Measurements from ENCODE around the gene ZNF586.

The ZNF586 gene

DNA sequence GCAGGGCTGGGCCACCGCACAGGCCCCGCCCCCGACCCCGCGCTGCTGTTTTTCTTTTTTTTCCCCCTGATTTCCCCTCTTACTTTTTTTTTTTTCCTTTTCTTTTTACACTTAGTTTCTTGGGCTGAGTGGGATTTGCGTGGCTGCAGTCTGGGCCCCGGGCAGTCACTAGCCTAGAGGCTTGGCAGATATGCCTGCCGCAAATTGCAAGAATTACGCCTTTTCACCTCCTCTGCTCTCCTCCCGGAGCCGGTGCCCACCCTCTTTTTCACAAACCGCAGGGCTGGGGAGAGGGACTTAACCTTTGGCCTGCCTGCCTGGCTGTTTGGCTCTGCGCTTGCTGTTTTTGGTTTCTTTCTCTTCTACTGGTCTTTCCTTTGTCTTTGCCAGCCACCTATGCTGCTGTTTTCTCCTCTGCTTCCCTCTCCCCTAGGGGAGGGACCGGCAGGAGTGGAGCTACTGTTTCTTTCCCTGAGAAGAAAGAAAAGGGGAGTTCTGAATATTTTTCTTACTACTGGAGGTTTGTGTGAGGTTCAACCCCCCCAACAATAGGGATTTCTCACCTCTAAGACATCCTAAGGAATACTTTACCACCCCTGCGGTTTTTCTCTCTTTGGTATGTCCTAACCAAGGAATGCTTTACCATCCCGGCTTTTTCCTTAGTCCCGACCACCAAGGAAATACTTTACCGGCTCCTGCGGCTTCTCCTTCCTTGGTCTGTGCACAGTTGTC lies 34.3 kb downstream of the ZNF586 start:
- TF ChIP-seq, protein P1, sequence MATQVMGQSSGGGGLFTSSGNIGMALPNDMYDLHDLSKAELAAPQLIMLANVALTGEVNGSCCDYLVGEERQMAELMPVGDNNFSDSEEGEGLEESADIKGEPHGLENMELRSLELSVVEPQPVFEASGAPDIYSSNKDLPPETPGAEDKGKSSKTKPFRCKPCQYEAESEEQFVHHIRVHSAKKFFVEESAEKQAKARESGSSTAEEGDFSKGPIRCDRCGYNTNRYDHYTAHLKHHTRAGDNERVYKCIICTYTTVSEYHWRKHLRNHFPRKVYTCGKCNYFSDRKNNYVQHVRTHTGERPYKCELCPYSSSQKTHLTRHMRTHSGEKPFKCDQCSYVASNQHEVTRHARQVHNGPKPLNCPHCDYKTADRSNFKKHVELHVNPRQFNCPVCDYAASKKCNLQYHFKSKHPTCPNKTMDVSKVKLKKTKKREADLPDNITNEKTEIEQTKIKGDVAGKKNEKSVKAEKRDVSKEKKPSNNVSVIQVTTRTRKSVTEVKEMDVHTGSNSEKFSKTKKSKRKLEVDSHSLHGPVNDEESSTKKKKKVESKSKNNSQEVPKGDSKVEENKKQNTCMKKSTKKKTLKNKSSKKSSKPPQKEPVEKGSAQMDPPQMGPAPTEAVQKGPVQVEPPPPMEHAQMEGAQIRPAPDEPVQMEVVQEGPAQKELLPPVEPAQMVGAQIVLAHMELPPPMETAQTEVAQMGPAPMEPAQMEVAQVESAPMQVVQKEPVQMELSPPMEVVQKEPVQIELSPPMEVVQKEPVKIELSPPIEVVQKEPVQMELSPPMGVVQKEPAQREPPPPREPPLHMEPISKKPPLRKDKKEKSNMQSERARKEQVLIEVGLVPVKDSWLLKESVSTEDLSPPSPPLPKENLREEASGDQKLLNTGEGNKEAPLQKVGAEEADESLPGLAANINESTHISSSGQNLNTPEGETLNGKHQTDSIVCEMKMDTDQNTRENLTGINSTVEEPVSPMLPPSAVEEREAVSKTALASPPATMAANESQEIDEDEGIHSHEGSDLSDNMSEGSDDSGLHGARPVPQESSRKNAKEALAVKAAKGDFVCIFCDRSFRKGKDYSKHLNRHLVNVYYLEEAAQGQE (IDR thresholded peaks at IDR 0.05; ENCODE audit: insufficient read depth in 1 of 2, low read depth in 2 of 2, low read length in 2 of 2), result no peak
- no peak for TF ChIP-seq POLR2AphosphoS5 (IDR thresholded peaks at IDR 0.05; ENCODE audit: low read depth, low read length)
- no peak for TF ChIP-seq FOXP2 (optimal IDR thresholded peaks at IDR 0.05; ENCODE audit: borderline replicate concordance, extremely low read depth, extremely low read length, insufficient read depth)
- TF ChIP-seq TAF1 (IDR thresholded peaks at IDR 0.05; ENCODE audit: borderline replicate concordance, insufficient read depth, low read length), result no peak
- TF ChIP-seq SIN3A (IDR thresholded peaks at IDR 0.05; ENCODE audit: borderline replicate concordance, insufficient read depth, low read length), result no peak

DNA sequence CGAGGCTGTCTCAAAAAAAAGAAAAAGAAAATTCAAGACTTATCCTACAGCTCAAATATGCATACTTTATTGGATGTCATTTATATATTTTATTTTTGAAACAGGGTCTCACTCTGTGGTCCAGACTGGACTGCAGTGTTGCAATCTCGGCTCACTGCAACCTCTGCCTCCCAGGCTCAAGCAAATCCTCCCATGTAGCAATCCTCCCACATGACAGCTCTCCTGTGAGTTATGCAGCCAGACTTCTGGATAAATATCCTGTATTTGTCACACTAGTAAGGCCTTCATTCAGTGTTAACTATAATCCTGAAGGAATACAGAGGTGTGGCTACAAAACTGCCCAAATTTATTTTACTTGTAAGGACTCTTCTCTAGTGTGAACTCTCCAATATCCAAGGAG lies 38.1 kb downstream of the ZNF586 start:
- TF ChIP-seq SIN3A (IDR thresholded peaks at IDR 0.05; ENCODE audit: borderline replicate concordance, insufficient read depth, low read length) (no peak; the same call in 1 of the 2 replicates), FOXP2 (optimal IDR thresholded peaks at IDR 0.05; ENCODE audit: borderline replicate concordance, extremely low read depth, extremely low read length, insufficient read depth) (no peak)

GRCh38 chr19:57812226-57812625 lies 42.8 kb downstream of the ZNF586 start:
- TF ChIP-seq POLR2AphosphoS5 (IDR thresholded peaks at IDR 0.05; ENCODE audit: low read depth, low read length), result no peak
- no peak for TF ChIP-seq SIN3A (IDR thresholded peaks at IDR 0.05; ENCODE audit: borderline replicate concordance, insufficient read depth, low read length)
- TF ChIP-seq, protein P1 (IDR thresholded peaks at IDR 0.05; ENCODE audit: insufficient read depth in 1 of 2, low read depth in 2 of 2, low read length in 2 of 2), result no peak
- TF ChIP-seq FOXP2 (optimal IDR thresholded peaks at IDR 0.05; ENCODE audit: borderline replicate concordance, extremely low read depth, extremely low read length, insufficient read depth), result no peak
- TF ChIP-seq TAF1 (IDR thresholded peaks at IDR 0.05; ENCODE audit: borderline replicate concordance, insufficient read depth, low read length), result no peak

- TF ChIP-seq TAF1 (IDR thresholded peaks at IDR 0.05; ENCODE audit: borderline replicate concordance, insufficient read depth, low read length) (no peak), SIN3A (IDR thresholded peaks at IDR 0.05; ENCODE audit: borderline replicate concordance, insufficient read depth, low read length) (no peak), POLR2AphosphoS5 (IDR thresholded peaks at IDR 0.05; ENCODE audit: low read depth, low read length) (no peak), FOXP2 (optimal IDR thresholded peaks at IDR 0.05; ENCODE audit: borderline replicate concordance, extremely low read depth, extremely low read length, insufficient read depth) (no peak)
- TF ChIP-seq, protein P1 (IDR thresholded peaks at IDR 0.05; ENCODE audit: insufficient read depth in 1 of 2, low read depth in 2 of 2, low read length in 2 of 2), result no peak
These were observed 44.5 kb downstream of the ZNF586 start for GRCh38 chr19:57813919-57814504.

GRCh38 chr19:57814505-57815246 lies 45.2 kb downstream of the ZNF586 start, which contains the start of gene ZNF552:
TSS of gene ZNF552 (minus strand) at chr19:57814913. CDS start at chr19:57814743, 170 bp downstream.
- TF ChIP-seq TAF1 (IDR thresholded peaks at IDR 0.05; ENCODE audit: borderline replicate concordance, insufficient read depth, low read length) (0 out of 2 replicates have a peak, but pooled peaks have one; percentile 36), POLR2AphosphoS5 (IDR thresholded peaks at IDR 0.05; ENCODE audit: low read depth, low read length) (peak; percentile 82), FOXP2 (optimal IDR thresholded peaks at IDR 0.05; ENCODE audit: borderline replicate concordance, extremely low read depth, extremely low read length, insufficient read depth) (peak; percentile 33), SIN3A (IDR thresholded peaks at IDR 0.05; ENCODE audit: borderline replicate concordance, insufficient read depth, low read length) (0 out of 2 replicates have a peak, but pooled peaks have one; percentile 57)
- TF ChIP-seq, protein P1 (IDR thresholded peaks at IDR 0.05; ENCODE audit: insufficient read depth in 1 of 2, low read depth in 2 of 2, low read length in 2 of 2), result no peak
